AG04449 (cell line): ENCODE data around the gene ETV1.

Source experiments
- CTCF ChIA-PET: fragments of 350-600 bp; formaldehyde crosslinking; extraction: SDS; loops from one replicate; lab custom pipeline; 2021; ENCODE audit warnings: antibody characterized with exemption; lab: Yijun Ruan, JAX
- POLR2A ChIA-PET: fragments of 400-600, 350-600 bp; formaldehyde crosslinking; extraction: SDS; loops from one replicate; lab custom pipeline; 2020; ENCODE audit warnings: antibody characterized with exemption, inconsistent platforms; lab: Yijun Ruan, JAX
- DNase-seq: peaks from one replicate; pipeline ENCODE4 v3.0.0-alpha.2; 2010; ENCODE audit warnings: low read depth, low spot score
- H3K4me3 ChIP-seq: 2 replicates; pipeline ENCODE4 v1.5.1; 2011; ENCODE audit warnings: low read depth, mild to moderate bottlenecking, control low read depth, low read length
- TF ChIP-seq, protein P1 (sequence below): IDR thresholded peaks from one replicate; pipeline ENCODE4 v1.5.1; 2011; ENCODE audit warnings: mild to moderate bottlenecking, moderate library complexity, low read length, control low read depth, inconsistent platforms; ENCODE audit not compliant: insufficient read depth; ENCODE audit errors: missing control alignments

Gene ETV1

DNA sequence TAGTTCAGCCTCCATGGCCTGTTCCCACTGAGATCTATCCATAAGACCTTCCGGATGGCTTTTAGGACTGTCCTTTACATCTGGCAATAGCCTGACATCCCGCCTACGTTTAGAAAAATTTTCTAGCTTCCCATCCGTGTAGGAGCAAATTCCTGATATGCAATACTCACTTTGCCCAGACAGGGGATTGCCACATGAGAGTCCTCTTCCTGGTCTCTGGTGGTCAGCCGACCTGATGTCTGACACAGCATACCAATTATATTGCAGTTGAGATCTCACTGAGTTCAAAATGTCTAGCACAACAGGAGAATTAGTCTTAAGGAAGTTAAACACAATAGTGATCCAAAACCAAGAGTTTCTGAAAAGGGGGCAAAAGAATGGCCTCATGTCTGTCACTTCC lies 9.4 kb upstream of the ETV1 start:
- no peak overlapping the region for H3K4me3 ChIP-seq
- ChIA-PET POLR2A (no interaction called here), CTCF (no interaction called here)
- DNase-seq, result no peak
- TF ChIP-seq, protein P1, sequence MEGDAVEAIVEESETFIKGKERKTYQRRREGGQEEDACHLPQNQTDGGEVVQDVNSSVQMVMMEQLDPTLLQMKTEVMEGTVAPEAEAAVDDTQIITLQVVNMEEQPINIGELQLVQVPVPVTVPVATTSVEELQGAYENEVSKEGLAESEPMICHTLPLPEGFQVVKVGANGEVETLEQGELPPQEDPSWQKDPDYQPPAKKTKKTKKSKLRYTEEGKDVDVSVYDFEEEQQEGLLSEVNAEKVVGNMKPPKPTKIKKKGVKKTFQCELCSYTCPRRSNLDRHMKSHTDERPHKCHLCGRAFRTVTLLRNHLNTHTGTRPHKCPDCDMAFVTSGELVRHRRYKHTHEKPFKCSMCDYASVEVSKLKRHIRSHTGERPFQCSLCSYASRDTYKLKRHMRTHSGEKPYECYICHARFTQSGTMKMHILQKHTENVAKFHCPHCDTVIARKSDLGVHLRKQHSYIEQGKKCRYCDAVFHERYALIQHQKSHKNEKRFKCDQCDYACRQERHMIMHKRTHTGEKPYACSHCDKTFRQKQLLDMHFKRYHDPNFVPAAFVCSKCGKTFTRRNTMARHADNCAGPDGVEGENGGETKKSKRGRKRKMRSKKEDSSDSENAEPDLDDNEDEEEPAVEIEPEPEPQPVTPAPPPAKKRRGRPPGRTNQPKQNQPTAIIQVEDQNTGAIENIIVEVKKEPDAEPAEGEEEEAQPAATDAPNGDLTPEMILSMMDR, result no peak

DNA sequence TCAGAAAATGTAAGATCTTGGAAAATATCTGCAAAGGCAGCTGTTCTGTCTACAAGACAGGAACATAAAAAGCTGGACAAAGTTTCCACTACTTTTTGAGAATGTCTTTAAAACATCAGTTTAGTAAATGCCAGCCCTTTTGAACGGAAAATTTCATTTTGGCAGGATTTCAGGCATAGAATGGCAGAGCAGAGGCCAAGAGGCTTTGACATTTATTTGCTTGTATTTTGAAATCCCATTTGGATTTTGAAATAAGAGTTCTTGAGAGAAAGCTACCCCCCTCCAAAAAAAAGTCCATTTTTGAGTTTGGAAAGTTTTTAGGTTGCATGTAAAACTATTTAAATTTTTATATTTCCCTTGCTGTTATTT lies 3.1 kb upstream of the ETV1 start:
- ChIA-PET POLR2A (no interaction called here), CTCF (interaction anchor here (5.0 kb wide), 1 partner anchor 12 kb away, joined by 32 read pairs; no protein-coding TSS in a partner anchor)
- TF ChIP-seq, protein P1, result no peak
- DNase-seq, result no peak
- H3K4me3 ChIP-seq, result no peak overlapping the region

DNA sequence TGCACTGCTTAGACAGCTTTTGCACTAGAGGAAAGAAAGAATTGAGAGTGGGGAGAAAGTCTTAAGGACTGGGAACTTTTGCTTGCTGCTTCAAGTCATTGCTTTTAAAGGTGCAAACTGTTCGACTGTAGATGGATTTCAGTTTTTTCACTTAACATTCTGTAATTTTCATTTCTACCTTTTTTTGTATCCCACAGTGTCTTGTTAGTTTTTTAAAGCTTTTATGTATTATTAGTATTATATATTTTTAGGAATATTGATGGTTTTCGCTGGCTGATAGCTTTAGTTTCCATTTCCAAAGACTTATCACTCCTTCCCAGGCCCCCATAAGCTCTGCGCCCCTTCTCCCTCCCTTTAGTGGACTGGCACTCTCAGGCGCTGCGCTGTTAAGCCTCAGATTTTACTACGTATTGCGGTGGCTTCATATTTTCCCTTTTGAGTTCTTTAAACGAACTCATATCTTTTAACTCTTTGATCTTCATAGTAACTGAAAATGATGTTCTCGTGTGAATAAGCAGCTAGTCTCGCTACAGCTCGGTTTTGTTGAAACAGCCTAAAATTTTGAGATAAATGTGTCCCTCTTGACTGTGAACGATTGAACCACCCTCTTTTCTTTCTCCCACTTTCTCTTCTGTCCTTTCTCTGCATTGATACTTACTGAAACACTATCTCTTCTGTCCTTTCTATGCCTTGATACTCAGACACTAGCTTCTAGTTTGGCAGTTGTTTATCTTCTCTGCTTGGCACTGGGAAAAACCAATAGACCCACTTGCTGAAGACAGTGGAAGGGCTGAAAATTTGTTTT lies 2.5 kb upstream of the ETV1 start:
- peak overlapping the region; percentile 82 for H3K4me3 ChIP-seq
- POLR2A ChIA-PET, result interaction anchor here (1.2 kb wide), 1 partner anchor 11 kb away, joined by 3 read pairs; no protein-coding TSS in a partner anchor
- TF ChIP-seq, protein P1, result no peak
- CTCF ChIA-PET, result interaction anchor here (1.1 to 5.0 kb wide), 3 partner anchors 12 to 249 kb away, joined by 3 to 32 read pairs (median 5); no protein-coding TSS in a partner anchor
- DNase-seq, result no peak

DNA sequence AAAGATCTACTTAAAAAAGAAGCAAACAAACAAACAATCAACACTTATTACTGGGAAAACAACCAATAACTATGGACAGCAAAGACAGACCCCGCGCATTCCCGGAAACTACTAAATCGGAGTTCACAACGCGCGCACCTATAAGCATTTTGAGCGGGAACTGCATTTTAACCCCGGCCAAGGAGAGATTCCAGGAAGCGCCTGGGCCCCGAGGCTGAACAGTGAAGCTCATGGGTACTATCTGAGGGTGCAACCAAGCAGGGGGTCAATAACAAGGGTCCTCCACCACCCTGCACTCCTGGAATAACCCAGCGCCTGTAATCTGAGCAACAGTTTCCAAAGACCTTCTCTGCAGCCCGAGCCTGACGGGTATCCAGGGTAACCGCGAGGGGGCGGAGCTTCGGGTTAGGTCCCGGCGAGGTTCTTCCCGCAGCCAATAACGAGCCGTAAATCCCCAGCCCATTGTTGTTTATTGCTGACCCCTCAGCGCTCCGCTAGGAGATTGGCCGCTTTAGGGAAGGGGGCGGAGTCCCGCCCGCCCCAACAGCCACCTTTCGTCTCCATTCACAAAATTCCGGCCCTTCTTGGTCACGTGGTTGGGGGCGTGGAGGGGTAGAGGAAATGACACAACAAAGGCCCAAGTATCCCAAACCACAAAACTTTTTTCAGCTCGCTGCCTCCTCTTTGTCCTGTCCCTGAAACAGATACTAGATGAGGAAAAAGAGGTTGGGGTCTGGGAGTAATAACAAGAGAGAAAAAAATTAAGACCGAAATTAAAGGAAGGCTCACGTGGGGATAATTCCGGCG lies 1.7 kb upstream of the ETV1 start:
- TF ChIP-seq, protein P1, result no peak
- POLR2A ChIA-PET, result interaction anchor here (1.0 to 1.5 kb wide), 3 partner anchors 11 to 111 kb away, joined by 3 to 6 read pairs (median 3); no protein-coding TSS in a partner anchor
- CTCF ChIA-PET, result interaction anchor here (1.1 to 5.0 kb wide), 3 partner anchors 11 to 248 kb away, joined by 3 to 32 read pairs (median 5); no protein-coding TSS in a partner anchor
- DNase-seq, result peak; percentile 79
- peak overlapping the region; percentile 82 for H3K4me3 ChIP-seq

DNA sequence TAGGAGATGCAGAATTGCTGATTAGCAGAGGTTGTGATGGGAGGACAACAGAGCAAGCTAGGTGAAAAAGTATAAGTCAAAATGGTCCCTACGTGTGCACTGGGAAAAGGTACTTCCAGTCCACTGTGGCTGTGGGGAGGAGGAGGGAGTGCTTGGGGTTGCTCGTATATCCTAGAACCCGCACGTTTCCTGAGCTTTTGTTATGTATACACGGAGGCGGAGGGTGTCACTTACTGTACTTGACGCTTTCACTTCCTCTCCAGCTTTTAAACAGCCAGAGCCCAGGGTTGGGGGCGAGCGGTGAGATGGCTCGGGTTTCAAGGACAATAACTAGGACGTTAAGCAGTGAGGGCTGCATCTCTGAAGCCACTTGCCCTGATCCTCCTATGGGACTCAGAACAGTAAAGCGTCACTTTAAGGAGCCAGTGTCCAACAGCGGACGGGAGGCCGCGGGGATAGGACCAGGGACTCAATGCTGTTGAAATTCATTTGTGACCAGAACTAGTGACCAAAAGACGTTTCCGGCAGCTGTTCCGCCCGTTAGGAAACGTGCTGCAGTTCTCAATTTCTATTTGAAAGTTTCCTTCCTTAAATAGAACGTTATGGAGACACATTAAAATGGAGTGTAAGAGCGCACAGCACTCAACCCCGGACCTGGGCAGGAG lies 985 bp upstream of the ETV1 start:
- no peak for DNase-seq
- POLR2A ChIA-PET, result interaction anchor here (1.0 to 1.5 kb wide), 3 partner anchors 10 to 110 kb away, joined by 3 to 6 read pairs (median 3); no protein-coding TSS in a partner anchor
- H3K4me3 ChIP-seq, result peak overlapping the region; percentile 82
- CTCF ChIA-PET, result interaction anchor here (1.0 to 5.0 kb wide), 4 partner anchors 10 to 465 kb away, joined by 3 to 32 read pairs (median 4); no protein-coding TSS in a partner anchor
- TF ChIP-seq, protein P1, result no peak
